ENCODE measurements around the gene HDAC10.

DNA sequence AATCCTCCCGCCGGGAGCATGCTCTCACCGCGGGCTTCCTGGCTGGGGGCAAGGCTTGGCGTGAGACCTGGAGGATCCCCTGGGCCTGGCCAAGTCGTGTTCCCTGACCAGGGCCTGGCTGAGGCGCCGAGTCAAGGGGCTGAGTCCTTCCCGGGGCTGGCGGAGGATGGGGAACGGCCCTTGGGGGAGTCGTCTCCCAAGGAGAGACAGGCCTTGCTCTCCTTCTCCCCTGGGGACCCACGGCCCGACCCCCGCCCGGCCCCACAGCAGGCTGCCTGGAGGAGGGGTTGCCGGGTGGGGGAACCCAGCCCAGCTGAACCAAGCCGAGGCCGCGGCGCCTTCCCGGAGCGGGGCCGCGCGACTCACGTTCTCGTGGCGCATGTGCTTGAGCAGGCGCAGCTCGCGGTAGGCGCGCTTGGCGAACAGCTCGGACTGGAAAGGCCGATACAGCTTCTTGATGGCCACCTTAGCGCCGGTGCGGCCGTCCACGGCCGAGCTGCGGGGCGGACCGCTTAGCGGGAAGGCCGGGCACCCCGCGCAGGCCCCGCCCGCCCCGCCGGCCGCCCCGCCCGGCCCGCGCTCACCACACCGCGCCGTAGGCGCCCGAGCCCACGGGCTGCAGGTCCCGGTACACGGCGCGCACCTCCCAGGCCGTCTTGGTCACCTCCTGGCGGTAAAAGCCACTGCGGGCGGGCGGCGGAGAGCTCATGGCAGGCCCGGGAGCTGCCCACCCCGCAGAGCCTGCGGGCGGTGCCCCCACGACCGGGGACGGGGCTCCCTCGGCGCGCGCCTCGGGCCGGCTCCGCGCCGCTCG, 9.9 kb upstream of the HDAC10 start:
- no peak for TF ChIP-seq POLR2AphosphoS5 (IDR thresholded peaks at IDR 0.05)
- TF ChIP-seq, protein P1, sequence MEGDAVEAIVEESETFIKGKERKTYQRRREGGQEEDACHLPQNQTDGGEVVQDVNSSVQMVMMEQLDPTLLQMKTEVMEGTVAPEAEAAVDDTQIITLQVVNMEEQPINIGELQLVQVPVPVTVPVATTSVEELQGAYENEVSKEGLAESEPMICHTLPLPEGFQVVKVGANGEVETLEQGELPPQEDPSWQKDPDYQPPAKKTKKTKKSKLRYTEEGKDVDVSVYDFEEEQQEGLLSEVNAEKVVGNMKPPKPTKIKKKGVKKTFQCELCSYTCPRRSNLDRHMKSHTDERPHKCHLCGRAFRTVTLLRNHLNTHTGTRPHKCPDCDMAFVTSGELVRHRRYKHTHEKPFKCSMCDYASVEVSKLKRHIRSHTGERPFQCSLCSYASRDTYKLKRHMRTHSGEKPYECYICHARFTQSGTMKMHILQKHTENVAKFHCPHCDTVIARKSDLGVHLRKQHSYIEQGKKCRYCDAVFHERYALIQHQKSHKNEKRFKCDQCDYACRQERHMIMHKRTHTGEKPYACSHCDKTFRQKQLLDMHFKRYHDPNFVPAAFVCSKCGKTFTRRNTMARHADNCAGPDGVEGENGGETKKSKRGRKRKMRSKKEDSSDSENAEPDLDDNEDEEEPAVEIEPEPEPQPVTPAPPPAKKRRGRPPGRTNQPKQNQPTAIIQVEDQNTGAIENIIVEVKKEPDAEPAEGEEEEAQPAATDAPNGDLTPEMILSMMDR (IDR thresholded peaks at IDR 0.05): no peak
- no peak for TF ChIP-seq POLR2A (IDR thresholded peaks at IDR 0.05; ENCODE audit: low read depth)
